Myocyte (in vitro differentiated cells): Measurements from ENCODE around the gene RAET1G. TPM values are rescaled to one million over a fixed set of nuclear protein-coding genes. Genes with fewer than 3 reads are reported as not detected.
"Not testable (repeated sequence)": the region's sequence is repeated elsewhere in the genome, so short reads cannot be mapped to it uniquely, and the experiment has no call there.

Experiments
- DNase-seq: peaks from one replicate; pipeline ENCODE4 v3.0.0-alpha.2; 2012; ENCODE audit warnings: low read depth
- total RNA-seq: library from RNA; depleted of rRNA; stranded (reverse); fragments of >200 nt; gene quantifications from 2 replicates; pipeline ENCODE4 v1.2.3, GENCODE V29; 2014

RAET1G gene
- total RNA-seq, 1 donor from 2014 or later, result not detected

- no peak for DNase-seq
These were observed 6.7 kb downstream of the RAET1G start for GRCh38 chr6:149915970-149916865.

DNA sequence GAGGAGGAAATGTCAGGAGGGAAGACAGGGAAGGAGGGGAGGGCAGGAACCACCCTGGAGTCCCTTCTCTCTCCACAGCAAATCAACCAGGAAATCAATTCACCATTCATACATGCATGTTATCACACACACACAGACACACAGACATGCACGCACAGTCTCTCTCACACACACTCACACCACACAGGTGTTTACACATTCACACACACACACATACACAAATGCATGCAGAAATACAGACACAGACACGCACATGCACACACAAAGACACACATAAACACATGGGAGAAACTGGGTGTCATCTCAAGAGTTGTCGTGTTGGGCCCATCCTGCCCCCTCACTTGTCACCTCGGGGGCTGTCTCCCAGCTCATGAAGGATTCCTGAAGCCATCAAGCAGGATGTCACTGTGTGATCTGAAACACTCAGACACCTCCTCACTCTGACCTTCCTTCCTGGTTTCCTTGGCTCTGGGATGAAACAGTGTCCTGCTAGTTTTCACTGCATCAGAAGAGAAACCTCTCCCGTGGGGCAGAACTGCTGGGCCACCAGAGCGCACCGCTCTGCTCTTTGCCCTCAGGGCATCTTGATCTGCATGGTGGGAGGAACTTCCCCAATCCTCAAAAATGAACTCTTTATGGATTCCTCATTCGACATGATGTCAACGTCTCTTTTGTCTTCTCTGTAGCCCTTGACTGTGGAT is 9.2 kb downstream of the RAET1G start:
- DNase-seq, result no peak

DNA sequence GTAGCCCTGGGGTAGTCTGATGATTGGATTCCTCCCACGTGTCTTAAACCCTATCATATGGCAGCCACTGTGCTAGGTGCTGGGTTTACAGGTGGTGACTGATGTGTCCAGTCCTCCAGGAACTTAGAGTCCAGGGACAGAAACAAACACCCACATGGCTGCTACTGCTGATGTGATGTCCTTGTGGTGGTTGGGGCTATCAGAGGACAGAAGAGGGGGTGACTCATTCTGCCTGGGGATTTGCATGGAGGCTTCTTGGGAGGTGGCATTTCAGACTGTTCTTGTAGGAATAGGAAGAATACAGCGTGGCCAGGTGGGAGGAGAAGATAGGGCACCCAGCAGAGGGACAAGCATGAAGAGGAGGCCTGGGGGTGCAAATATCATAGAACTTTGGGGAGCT is 9.8 kb downstream of the RAET1G start:
- DNase-seq, result no peak

DNA sequence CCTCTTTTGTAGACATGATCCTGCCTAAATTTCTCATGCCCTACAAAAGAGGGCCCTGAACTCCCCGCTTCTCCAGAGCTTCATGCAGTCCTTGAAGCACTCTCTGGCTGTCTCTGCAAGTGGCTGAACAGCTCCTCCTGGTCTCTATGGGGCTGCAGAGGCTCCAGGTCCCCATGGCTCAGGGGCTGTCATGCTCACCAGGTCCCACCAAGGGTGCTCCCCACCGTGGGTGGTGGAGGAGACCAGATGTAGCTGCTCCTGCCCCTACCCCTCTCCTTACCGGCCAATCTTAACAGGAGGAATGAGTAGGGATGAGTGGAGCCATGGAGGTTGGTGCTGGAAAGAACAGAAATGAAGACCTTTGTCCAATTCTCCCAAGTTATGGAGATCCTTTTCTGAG is 10.2 kb downstream of the RAET1G start:
- not testable (repeated sequence) for DNase-seq

GRCh38 chr6:149910721-149911151 is 12.2 kb downstream of the RAET1G start:
- no peak for DNase-seq

DNA sequence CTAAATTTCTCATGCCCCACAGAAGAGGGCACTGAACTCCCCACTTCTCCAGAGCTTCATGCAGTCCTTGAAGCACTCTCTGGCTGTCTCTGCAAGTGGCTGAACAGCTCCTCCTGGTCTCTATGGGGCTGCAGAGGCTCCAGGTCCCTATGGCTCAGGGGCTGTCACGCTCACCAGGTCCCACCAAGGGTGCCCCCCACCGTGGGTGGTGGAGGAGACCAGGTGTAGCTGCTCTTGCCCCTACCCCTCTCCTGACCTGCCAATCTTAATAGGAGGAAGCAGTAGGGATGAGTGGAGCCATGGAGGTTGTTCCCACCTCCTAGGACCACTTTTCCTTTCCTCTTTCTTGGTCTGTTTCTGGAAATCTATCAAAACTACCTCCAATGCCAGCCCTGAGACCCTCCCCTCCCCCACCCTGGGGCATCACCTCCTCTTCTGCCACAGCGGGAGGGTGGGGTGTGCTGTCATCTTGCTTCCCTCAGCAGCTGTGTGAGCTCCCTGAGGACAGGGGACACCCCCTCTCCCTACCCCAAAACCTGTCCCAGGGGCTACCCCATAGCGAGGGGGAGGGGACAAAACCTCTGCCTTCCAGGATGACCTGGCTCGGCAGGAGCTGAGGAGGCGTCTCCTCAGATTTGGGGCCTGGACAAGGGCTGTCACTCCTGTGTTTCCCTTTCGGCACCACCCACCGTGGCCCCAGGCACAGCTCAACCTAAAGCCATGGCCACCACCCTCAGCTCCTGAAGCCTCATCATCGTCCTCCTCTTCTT is 13.0 kb downstream of the RAET1G start:
- DNase-seq, result no peak

DNA sequence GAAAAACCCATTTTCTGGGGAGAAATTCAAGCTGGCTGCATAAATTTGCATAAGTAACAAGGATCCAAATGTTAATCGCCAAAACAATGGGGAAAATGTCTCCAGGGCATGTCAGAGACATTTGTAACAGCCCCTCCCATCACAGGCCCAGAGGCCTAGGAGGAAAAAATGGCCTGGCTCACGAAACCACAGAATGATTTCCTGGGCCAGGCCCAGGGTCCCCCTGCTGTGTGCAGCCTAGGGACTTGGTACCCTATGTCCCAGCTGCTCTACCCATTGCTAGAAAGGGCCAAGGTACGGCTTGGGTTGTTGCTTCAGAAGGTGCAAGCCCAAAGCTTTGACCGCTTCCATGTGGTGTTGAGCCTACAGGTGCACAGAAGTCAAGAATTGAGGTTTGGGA is 14.4 kb downstream of the RAET1G start:
- not testable (repeated sequence) for DNase-seq

DNA sequence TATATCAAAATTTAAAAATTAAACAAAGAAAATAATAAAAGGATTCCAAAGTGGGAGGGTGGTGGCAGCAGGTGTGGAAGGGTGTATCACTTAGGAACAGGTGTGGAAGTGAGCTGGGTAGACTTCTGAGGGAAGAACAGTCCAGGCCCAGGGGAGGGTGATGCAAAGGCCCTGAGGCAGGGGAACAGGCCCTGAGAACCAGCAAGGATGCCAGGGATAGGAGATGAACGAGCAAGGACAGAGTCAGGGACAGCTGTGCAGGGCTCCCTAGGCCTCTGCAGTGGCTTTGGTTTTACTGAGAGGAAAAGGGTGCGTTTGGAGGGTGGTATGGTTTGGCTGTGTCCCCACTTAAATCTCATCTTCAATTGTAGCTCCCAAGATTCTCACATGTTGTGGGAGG is 15.6 kb downstream of the RAET1G start:
- no peak for DNase-seq

GRCh38 chr6:149906405-149906804 is 16.5 kb downstream of the RAET1G start:
- DNase-seq, result no peak

GRCh38 chr6:149905911-149906371 is 17.0 kb downstream of the RAET1G start:
- DNase-seq, result no peak

DNA sequence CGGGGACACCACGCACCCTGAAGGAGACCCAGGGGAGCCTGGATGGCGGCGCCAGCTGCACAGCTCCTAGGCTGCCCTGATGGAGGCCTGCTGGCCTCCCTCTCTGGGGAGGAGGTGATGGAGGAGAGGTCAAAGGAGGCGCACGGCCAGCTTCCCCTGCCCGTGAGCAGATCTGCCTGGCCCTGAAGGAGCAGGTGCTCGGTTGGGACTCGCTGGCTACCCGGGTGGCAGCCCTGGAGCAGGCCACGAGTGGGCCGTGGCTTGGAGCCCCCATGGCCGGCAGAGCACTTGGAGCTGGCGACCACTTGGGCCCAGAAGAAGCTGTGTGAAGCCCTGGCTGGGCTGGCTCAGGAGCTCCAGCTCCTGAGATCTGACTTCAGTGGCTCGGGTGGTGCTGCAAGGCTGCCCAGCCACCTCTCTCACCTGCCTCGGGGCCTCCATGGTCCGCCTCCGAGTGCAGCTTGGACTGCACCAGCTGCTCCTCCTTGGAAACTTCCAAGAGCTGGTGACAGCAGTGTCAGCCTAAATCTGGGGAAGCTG is 17.5 kb downstream of the RAET1G start:
- DNase-seq, result no peak

DNA sequence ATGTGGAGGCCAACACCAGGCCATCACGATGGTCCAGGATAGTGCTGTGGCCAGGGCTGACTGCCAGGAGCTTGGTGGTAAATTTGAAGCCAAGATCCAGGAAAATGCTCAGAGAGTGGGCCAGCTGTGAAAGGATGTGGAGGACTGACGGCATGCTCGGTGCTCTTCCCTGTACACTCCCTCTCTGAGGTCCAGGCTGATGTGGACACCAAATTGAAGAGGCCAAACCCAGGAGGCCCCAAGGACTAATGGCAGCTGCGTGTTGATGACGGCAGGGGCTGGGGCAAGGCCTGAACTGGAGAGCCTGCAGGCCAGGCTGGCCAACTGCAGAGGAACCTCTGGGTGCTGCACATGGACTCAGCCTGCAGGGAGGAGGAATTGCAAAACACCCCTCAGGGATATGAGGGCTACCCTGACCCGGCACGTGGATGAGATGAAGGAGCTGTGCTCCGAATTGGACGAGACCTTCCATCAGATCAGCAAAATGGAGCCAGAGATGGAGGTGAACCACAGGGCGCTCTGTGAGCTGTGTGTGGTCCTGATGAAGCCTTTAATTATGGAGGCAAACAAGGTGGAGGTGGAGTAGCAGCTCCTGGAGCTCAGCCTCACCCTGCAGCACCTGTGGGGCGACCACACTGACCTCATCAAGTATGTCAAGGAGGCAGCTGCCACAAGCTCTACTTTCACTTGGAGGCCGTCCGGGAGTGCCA is 18.1 kb downstream of the RAET1G start:
- no peak for DNase-seq

DNA sequence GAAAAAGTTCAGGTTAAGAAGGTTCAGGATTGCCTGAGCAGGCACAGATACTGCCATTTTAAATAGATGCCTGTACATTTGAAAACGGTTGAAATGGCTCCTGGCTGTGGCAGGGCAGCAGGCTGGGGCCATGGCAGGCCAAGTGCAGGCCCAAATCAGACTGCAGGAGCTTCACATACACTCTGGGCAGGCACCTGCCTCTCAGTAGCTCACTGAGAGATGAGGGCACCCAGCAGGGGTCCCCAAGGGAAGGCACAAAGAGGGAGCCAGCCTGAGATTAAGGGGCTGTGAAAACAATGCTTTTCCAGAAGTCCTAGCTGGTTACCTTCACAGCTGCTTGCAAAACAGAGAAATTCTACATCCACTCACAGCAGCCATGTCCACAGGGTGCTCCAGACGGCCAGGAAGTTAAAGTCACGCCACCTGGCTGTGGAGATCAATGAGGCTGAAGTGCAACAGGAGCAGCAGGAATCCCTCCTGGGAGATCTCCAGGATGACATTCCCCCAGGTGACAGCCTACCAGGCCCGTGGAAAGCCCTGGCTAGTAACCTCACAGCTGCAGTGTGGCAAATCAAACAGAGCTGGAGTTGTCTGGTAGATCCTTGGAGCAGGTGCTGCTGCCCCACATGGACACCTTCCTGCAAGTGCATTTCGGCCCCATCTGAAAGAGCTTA is 18.8 kb downstream of the RAET1G start:
- no peak for DNase-seq

DNA sequence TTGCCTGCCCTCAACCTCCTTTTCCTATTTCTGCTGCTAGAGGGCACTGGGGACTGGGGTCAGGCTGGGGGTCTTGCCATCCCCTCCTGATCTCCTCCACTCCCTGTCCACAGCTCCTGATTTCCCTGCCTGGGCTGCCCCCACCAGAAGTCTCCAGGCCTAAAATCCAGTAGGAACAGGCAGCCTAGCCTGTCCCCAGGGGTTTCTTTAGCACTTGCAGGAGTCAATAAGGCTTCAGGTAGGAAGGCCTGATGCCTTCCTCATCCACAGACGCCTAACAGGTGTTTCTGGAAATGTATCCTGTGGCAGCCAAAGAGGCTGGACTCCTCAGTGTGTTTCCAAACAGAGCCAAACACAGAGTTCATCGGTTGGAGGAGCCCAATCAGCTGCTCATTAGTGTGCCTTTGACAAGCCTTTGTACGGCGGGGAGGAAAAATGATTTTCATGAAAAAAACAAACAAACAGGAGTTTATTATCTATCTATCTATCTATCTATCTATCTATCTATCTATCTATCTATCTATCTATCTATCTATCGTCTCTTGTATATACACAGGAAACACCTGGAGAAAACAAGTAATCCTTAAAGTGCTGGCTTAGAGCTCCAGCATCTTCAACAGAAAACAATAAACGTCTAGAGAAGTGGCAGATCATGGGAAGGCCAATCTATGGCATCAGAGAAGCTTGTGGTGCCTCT is 21.3 kb downstream of the RAET1G start:
- DNase-seq, result no peak

DNA sequence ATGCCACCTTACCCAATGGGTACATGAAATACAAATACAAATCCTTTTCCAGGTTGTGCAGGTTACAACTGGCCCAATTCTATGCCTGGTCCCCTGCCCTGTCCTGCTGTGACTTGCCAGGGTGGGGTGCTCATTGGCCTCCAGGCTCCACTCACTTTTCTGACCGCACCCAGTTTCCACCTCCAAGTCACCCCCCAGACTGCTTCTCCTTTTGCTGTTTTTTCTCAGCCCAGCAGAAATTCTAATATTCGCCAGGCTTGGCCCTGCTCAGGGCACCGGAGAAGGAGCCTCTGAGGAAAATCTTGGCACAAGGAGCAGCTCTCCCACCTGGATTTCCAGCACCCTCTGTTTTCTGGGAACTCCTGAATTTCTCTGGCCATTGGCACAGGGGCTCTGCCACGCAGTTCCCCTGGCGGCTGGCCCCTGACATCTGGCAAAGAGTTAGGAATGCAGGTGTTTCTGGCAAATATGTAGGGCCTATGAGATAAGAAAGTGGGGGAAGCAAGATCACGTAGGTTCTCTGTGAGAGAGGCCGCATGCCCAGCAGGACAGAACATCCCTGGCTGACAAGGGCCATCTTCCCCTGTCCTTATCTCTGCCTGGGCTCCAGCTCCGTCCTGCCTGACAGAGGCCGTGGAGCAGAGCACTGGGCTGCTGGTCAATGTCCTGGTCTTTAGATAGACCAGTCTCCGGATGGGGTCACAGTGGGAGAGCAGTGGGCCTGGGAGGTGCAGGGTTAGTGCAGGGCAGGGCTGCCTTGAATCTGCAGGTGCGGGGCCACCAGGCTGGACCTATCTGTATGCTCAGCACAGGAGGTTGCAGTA is 22.1 kb downstream of the RAET1G start:
- no peak for DNase-seq

DNA sequence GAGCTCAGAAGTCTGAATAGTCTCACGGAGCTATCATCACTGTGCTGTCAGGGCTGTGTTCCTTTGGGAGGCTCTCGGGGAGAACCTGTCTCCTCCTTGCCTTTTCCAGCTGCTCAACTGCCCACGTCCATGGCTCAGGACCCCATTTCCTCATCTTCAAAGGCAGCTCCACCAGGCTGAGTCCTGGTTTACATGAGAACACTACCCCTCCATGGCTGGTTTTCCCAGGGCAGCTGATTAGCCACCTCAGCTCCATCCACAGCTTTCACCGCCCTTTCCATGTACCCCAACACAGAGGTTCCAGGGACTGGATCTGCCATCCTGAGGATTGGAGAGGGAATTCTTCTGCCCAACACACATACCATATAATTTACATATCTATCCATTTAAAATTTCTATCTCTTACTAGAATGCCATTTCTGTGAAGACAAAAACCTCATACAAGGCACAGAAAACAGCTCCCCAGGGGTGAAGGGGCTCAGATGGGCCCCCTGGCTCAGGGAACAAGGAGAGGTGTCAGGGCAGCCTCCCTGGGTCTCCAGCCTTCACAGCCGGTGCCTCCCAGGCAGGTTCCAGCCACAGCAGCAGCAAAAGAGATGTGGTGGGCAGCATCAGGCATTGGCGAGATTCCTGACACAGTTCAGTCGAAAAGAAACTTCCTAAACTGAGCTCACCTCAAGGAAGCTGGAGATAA is 22.8 kb downstream of the RAET1G start:
- DNase-seq, result no peak

- no peak for DNase-seq
These were observed 23.4 kb downstream of the RAET1G start for GRCh38 chr6:149899486-149899885.

GRCh38 chr6:149898966-149899365 is 24.0 kb downstream of the RAET1G start:
- DNase-seq, result no peak
